HCT116 (cell line): ENCODE measurements around the gene SEMA6D.

Experiments
- CEBPB ChIP-seq: IDR thresholded peaks from 2 replicates; pipeline ENCODE4 v1.6.1; 2012; ENCODE audit warnings: low read depth
- CTCF ChIP-seq, 3 experiments: fragments of 200-600 bp in 1 of 3; sonication (generic) in 1 of 3; IDR thresholded peaks in 2 of 3; conservative IDR thresholded peaks in 1 of 3; 2 replicates each; pipeline ENCODE4 v1.5.1; 2012 to 2017; ENCODE audit warnings: low read depth in 2 of 3, low read length in 2 of 3, antibody characterized with exemption in 1 of 3, borderline replicate concordance in 1 of 3, control low read depth in 1 of 3, mild to moderate bottlenecking in 1 of 3, mixed read lengths in 1 of 3, mixed run types in 1 of 3, moderate library complexity in 1 of 3; ENCODE audit not compliant: insufficient read depth in 1 of 3
- EZH2 ChIP-seq: fragments of 200-600 bp; sonication (generic); IDR thresholded peaks from 2 replicates; pipeline ENCODE4 v1.6.1; 2017; ENCODE audit warnings: antibody characterized with exemption, mixed run types
- POLR2A ChIP-seq: IDR thresholded peaks from 2 replicates; pipeline ENCODE4 v1.7.0; 2011; ENCODE audit warnings: borderline replicate concordance; ENCODE audit not compliant: insufficient read depth, insufficient read length; ENCODE audit errors: extremely low read depth
- SP1 ChIP-seq: IDR thresholded peaks from 2 replicates; pipeline ENCODE4 v1.6.1; 2012; ENCODE audit warnings: low read depth
- YY1 ChIP-seq: IDR thresholded peaks from 2 replicates; pipeline ENCODE4 v1.6.1; 2011; ENCODE audit warnings: low read length, low read depth, moderate library complexity, mild to moderate bottlenecking; ENCODE audit not compliant: insufficient replicate concordance; ENCODE audit errors: extremely low read depth

- TF ChIP-seq CEBPB (no peak), CTCF (IDR thresholded peaks at IDR 0.05 in 2 of 3, conservative IDR thresholded peaks at IDR 0.05 in 1 of 3; ENCODE audit: borderline replicate concordance in 1 of 3, insufficient read depth in 1 of 3, low read depth in 2 of 3, low read length in 2 of 3) (no peak), POLR2A (no peak), SP1 (no peak), YY1 (no peak), EZH2 (no peak)
Observed at GRCh38 chr15:47717036-47717612, at the start of gene SEMA6D.
